ENCODE measurements around the gene SLC7A6OS. TPM values are rescaled to one million over a fixed set of nuclear protein-coding genes. Genes with fewer than 3 reads are reported as not detected.

The SLC7A6OS gene
- total RNA-seq, 1 donor from 2014 or later, result 10.3 TPM

DNA sequence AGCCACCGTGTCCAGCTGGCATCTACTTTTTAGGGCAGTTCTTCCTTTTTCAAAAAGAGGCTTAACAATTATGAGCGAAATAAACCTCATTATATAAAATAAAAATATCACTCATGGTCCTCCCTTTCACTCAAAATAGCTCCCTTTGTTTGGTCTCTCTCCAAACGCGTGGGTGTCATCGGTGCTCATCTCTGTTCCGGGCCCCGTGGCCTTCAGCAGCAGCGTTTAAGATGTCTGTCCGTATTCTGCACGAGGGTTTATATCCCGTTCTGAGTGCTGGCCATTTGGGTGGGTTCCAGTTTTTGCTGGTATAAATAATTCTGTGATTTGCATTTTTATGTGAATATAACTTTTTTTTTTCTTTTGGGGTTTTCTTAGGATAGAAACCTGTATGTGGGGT lies 33.5 kb upstream of the SLC7A6OS start:
- DNase-seq (ENCODE audit: low read depth in 2 of 2), result no peak

DNA sequence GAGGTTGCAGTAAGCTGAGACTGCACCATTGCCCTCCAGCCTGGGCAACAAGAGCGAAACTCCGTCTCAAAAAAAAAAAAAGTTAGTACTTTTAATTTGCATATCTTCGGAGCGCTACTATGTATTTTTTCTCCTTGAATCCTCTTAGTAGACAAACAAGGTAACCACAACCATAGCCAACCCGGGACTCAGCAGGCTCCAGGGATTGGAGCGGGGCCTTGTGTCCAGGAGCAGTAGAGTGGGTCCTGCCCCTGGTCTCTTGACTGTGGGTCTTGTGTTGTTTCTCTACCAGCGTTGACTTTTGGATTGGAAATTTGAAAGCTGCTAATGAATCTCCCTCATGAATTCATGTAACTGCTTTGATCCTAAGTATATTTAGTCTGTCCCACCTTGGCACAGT lies 32.4 kb upstream of the SLC7A6OS start:
- DNase-seq (ENCODE audit: low read depth in 2 of 2), result no peak

DNA sequence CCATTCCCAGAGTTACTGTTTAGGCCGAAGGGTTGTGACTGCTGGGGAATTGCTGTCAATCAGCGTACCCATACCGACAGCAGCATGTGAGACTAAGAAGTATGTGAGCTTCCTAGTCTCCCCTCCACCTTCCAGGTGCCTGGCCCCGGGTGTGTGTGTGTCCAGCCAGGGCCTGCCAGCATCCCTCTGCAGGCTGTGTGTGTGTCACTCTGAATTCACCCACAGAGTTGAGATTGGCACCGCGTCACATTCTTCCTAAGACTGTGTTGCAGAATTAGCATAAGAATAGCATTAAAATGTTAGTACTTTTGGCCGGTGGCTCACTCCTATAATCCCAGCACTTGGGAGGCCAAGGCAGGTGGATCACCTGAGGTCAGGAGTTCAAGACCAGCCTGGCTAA lies 31.9 kb upstream of the SLC7A6OS start:
- DNase-seq (ENCODE audit: low read depth in 2 of 2), result no peak

DNA sequence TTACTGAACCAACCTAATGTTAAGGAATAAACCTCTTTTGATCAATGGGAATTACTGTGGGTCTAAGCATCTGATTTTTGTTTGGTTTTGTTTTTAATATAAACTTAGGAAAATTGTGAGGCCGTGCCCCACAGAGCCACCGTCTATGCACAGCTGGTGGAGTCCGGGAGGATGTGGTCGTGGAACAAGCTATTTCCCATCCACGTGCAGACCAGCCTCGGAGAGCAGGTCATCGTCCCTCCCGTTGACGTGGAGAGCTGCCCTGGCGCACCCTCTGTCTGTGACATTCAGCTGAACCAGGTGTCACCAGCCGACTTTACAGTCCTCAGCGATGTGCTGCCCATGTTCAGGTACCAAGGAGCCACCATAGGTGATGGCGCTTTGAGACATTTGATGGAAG lies 28.5 kb upstream of the SLC7A6OS start:
- DNase-seq (ENCODE audit: low read depth in 2 of 2), result no peak

DNA sequence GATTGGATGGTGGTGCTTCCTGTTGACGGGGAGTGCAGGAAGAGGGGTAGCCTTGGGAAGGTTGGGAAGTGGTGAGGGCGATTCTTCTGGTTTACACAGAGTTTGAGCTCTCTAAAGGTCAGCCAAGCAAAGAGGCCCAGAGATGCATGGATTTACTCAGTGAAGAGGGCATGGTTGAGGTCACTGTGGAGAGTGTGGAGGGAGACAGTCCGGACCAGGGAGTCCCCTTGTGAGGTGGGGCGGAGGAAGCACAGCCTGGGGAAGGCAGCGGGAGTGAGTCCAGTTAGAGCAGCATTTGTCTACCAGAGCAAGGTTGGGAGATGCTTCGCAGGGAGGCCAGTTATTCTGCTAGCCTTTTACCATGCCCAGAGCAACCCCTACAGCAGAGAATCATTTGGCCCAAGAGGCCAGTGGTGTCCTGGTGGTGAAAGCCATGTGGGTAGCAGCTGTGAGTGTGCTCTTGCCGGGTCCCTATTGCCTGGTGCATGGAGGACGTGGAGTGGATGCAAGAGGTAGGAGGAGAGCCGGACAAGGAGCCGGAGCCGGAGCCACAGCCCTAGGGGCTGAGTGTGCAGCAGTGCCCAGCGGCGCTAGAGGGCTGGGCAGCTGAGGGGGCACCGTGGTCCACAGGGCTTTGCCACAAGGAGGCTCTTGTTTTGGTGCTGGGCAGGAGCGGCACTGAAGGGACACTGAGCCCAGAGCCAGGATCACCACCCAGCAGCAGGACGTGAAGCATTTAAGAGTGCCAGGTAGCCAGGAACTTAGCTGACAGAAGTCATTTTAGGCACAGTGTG lies 27.8 kb upstream of the SLC7A6OS start:
- DNase-seq (ENCODE audit: low read depth in 2 of 2), result no peak

DNA sequence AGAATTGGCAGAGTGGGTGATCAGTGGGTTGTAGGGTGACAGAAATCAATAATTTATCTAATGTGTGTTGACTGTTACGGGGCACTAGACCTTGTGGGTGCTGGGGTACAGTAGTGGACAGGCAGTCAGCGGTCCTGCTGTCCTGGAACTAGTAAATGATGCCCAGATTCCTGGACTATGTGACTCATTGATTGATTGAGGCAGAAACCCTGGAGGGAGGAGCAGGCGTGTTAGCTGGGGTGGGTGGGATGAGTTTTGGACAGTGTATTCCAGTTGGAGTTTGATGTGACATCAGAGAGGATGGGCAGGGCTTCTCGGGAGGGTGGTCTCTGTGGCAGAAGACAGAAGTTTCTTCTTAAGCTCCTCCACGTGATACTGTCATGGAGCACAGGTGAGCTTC lies 24.4 kb upstream of the SLC7A6OS start:
- DNase-seq (ENCODE audit: low read depth in 2 of 2), result no peak

DNA sequence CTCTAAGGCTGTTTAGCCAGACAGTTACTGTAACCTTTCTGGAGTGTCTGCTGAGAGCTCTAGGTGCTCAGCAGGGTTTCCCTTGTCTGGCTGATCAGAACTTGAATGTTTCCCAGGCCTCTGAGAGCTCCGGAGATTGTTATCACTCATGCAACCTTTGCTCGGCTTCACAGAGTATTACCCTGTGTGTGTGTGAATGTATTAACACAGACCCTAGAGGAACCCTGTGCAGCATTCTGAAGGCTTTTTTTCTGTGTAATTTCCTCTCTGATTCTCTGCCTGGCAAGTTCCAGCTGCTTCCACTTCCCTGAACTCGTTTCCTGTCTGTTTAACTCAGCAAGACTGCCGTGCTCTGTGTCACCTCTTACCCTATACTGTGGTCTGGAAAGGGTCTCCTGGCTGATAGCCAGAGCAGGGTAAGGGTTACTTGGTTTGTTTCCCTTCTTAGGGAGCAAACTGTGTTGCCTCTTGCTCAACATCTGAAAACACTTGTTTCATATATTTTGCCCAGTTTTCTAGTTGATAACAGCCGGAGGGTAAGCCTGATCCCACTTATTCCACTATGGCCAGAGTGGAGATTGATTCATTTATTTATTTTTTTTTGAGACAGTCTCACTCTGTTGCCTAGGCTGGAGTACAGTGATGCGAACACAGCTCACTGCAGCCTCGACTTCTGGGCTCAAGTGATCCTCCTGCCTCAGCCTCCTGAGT lies 21.8 kb upstream of the SLC7A6OS start:
- peak; percentile 78 to 97 for DNase-seq (ENCODE audit: low read depth in 2 of 2)

DNA sequence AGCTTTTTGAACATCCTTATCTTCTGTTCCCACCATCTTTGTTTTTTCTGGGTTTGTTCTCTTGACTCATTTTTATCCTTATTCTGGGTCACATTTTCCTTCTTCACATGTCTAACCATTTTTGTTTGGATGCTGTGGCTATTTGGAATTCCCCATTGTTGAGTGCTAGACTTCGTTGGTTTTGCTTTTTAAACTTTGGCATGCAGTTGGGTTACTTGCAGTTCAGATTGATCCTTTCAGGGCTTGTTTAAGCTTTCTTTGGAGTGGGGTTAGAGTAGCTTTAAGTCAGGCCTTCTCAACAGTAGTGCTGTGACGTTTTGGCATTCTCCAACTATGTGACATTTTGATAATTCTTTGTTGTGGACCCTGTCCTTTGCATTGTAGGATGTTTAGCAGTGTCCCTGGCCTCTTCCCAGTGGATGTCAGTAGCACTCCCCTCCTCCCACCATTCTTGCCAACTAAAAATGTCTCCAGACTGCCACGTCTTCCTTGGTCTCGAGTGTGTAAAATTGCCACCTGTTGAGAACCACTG lies 21.2 kb upstream of the SLC7A6OS start:
- peak; percentile 29 to 50 for DNase-seq (ENCODE audit: low read depth in 2 of 2)

DNA sequence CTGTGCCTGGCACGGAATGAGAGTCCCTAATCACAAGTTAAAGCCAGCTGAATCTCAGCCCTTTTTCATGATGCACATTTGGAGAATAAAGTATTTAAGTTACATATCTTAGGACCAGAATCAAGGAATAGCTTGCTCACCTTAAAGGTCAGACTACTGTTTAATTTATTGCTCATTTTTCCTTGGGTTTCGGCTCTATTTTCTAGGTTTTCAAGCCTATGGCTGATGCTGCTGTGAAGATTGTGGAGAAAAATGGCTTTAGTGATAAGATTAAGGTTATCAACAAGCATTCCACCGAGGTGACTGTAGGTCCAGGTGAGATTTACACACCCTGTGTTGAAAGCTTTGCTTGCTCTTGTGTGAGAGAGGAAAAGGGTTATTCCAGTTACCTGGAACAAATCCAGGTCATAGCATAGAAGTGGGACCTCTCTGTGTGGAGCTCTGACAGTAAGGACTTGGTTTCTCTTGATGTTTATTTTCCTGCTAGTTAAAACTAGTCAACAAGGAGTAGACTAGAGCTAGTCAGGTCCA lies 18.2 kb upstream of the SLC7A6OS start:
- no peak for DNase-seq (ENCODE audit: low read depth in 2 of 2)

DNA sequence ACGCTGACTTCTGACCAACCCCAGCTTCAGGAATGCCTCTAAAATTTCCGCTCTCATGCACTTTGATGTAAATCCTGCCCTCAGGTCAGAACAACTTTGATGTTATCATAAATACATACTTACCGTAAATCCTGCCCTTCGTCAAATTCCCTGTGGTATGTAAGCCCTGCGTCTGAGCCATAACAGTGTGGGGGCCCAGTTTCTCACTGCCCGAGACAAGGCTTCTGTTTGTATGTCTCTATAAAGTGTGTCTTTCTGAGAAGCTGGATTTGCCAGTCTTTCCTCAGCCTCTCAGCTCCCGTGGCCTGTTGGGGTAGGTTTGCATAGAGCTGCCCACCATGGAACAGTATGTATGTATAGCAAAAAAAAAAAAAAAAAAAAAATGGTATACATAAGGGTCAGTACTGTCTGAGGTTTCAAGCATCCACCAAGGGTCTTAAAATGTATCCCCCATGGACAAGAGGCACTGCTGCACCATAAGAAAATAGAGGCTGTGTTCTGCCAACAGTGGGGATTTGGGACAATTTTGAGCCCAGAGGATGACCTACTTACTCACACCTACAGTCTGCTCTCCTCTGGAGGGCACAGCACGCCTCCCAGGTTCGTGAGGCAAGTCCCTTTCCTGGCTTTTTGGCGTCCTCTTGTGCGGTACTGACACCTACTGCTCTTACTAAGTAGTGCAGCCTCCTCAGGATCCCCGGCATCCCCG lies 17.6 kb upstream of the SLC7A6OS start:
- peak; percentile 89 for DNase-seq (ENCODE audit: low read depth in 2 of 2)

DNA sequence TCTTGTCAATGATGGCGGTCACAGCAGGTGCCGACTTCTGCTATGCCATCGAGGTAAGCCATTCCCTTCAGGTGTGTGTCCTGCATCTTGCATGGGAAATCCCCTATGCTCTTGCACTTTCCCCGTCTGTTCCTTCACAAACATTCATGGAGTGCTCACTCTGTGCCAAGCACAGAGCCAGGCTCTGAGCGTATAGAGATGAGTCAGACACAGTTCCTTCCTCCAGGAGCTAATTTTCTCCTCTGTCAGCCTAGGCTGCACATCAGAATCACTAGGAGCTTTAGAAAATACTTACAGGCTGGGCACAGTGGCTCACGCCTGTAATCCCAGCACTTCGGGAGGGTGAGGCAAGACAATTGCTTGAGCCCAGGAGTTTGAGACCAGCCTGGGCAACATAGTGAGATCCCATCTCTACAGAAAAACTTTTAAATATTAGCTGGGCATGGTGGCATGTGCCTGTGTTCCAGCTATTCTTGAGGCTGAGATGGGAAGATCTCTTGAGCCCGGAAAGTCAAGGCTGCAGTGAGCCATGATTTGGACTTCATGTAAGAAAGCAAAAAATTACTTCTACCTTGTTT lies 14.1 kb upstream of the SLC7A6OS start:
- peak; percentile 20 to 83 for DNase-seq (ENCODE audit: low read depth in 2 of 2)

DNA sequence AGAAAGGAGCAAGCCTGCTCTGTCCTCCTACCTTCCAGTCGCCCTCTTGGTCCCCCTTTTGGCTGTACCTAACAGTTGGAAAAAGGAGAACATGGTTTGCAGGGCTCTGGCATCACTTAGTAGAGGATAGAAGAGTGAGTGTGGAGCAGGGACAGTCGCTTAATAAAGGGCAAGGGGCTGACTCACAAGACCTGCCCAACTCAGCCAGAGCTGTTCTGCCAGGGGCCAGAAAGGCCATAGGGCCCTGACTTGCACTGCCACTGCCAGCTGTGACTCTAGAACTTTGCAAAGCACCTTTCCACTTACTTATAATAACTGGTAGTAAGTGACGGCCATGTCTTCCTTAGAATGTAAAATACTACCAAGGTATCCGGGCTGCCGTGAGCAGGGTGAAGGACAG lies 13.6 kb upstream of the SLC7A6OS start:
- DNase-seq (ENCODE audit: low read depth in 2 of 2), result no peak

DNA sequence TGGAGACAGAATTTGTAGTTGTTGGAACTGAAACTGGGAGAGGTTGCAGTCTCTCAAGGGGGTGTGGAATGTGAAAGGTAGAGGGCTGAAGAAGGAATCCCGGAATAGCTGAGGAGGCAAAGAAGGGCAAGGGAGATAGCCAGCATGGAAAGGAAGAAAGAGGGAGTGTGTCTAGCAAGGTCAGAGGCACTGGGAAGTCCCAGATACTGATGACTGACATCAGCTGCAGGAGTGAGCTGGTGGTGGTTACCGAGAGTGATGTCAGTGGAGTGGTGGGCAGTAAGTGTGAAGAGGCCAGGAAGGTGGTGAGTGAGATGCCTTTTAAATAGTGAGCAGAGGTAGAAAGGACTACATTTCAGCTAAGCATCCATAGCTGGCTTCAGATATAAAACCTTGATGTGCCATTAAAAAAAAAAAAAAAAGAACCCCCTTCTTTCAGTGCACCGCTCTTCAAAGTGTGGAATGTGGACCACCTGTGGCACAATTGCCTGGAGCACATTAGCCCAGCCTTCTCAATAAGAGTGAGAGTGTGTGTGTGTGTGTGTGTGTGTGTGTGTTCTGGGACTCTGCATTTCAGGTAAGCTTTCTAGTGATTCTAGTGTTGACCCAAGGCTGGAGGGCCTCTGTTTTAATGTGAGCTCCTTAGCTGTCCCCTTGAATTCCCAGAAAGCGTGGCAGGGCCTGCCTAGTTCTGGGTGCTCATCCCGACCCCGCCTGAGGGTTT lies 8.6 kb upstream of the SLC7A6OS start:
- no peak for DNase-seq (ENCODE audit: low read depth in 2 of 2)

DNA sequence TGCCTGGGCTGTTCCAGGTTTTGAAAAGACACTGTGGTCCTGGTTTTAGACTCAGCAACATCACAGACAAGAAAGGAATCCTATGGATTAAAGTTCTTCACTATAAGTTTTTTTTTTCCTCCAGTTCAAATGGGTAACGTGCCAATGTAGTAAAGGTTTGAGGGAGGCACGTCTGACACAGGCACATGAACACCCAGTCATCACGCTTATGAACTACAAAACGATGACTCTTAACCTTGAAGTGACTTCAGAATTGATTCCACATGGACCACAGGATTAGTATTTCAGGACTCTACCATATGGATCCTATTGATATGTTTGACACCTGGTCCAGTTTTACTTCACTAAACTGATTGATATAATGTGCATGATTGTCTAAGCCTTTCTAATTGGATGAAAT lies 2.4 kb upstream of the SLC7A6OS start:
- no peak for DNase-seq (ENCODE audit: low read depth in 2 of 2)

DNA sequence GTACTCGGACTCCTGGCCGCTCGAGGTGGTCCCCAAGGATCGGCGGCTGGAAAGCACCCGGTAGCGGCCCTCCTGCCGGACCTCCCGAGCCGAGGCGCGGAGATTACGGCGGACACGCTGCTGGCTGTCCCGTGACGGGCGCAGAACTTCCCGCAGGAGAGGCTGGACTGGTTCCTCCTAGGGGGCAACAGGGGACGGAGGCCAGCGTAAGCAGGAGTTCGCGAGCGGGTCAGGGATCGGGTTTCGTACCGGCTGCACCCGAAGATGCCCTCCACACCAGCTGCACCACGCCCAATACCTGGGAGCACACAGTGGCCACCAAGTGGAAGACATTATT lies 341 bp downstream of the SLC7A6OS start:
- DNase-seq (ENCODE audit: low read depth in 2 of 2), result peak; percentile 49 to 51

DNA sequence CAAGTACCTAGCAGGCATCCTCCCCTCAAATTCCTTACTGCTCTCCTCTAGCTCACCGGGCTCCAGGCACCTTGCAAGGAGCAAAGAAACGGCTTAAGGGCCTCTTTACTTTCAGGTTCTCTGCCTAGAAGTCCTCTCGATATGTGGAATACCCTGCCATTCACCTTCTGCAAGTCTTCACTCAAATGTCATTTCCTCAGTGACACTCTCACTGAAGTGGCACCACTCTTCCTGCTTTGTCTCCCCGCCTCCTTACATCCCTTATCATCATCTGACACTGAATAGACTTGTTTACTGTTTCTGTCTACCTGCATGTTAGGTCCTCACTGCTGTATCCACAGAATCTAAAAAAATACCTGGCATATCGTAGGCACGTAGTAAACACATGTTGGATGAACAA lies 947 bp downstream of the SLC7A6OS start:
- DNase-seq (ENCODE audit: low read depth in 2 of 2), result no peak

DNA sequence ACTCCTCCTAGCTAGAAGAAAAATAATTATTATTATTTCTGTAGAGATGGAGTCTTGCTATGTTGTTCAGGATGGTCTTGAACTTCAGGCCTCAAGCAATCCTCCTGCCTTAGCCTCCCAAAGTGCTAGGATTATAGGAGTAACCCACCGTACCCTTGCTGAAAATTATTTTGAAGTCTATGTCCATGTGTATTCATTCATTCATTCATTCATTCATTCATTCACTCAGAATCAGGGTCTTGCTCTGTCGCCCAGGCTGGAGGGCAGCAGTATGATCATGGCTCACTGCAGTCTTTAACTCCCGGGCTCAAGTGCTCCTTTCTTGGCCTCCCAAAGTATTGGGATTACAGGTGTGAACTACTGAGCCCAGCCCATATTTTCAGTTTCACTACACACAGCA lies 4.1 kb downstream of the SLC7A6OS start:
- DNase-seq (ENCODE audit: low read depth in 2 of 2), result no peak

DNA sequence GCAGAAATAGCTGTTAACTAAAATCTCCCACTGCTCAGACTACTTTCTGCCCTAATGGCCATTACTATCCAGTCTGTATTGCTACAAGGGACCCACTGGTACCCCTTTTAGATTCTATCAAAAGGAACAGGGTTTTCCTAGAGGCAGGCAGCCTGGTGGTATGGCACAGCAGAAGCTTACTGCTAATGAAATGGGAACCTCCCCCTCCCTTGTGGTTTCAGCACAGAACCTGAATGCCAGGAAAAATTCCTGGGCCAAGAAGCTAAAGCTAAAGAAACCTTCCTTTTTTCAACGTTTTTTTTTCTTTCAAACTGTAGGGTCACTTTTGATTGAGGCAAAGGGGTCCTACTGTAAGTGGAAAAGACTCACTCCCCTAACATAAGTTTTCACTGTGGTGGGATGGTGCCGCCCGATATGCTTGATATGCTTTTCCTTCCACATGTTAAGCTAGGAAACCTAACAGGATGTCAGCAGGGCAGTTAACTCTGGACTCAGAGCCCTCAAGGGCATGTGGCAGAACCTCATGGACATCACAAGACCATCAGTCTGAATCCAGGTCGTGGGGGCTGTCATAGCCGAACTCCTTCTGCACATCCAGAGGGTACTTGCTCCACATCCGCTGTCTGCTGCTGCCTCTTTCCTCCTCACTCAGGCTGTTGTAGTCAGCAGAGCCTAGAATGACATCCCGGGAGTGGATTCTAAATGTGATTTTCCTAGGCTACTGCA lies 9.8 kb downstream of the SLC7A6OS start:
- no peak for DNase-seq (ENCODE audit: low read depth in 2 of 2)

DNA sequence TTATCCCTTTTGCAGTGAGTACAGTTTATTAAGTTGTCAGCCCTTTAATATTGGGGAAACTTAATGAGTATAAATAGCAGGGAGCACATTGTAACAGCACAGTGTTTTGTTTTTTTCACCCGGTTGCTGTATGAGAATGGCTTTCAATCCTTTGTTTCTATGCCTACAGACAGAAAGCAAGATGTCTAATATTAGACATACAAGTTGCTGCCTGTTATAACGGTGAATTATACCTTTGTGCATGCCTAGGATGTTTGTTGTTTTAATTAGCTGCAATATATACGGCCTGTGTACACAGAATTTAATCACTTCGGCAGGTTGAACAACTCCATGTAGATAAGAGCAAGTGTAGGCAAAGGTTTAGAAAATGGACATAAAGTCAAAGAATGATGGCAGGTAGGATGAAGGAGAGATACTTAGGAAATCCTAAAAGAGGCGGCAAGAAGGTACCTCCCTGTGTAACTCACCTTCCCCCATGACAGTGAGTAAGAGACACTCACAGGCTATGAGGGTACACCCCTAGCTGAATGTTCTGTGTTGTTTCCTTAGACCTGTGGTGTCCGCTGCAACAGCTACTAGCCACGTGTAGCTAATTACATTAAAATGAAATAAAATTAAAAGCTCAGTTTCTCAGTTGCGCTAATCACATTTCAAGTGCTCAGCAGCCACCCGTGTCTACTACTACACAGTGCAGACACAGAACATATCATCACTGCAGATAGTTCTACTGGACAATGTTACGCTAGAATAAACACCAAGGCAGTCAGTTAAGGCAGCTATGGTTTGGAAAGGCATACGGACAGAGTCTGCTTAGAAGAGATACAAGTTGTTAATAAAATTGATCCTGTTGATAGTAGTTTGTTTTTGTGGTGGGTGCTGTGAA lies 10.9 kb downstream of the SLC7A6OS start:
- no peak for DNase-seq (ENCODE audit: low read depth in 2 of 2)
